DOHH2 (cell line): ENCODE results near the gene ARHGEF12.

Experiments used
- H3F3A ChIP-seq: fragments of 200-600 bp; sonication (generic), shearing (Covaris generic); 2 replicates; pipeline ENCODE4 v1.6.0; 2016; ENCODE audit warnings: antibody characterized with exemption, mild to moderate bottlenecking; ENCODE audit not compliant: control insufficient read depth, insufficient read depth
- H3K27ac ChIP-seq: fragments of 200-600 bp; sonication (generic); 2 replicates; pipeline ENCODE4 v1.5.1; 2014; ENCODE audit warnings: low read depth, mild to moderate bottlenecking, low read length, moderate library complexity
- H3K27me3 ChIP-seq: fragments of 200-600 bp; sonication (generic); 2 replicates; pipeline ENCODE4 v1.6.1; 2014; ENCODE audit warnings: mild to moderate bottlenecking, low read length, mixed read lengths; ENCODE audit not compliant: control insufficient read depth
- H3K36me3 ChIP-seq: fragments of 200-600 bp; sonication (generic); 2 replicates; pipeline ENCODE4 v1.6.1; 2014; ENCODE audit warnings: mild to moderate bottlenecking, low read length, moderate library complexity, mixed read lengths; ENCODE audit not compliant: control insufficient read depth
- H3K4me1 ChIP-seq: fragments of 200-600 bp; sonication (generic); 2 replicates; pipeline ENCODE4 v1.6.1; 2014; ENCODE audit warnings: mild to moderate bottlenecking, low read length, mixed read lengths; ENCODE audit not compliant: control insufficient read depth
- H3K4me2 ChIP-seq: fragments of 200-600 bp; sonication (generic); 2 replicates; pipeline ENCODE4 v1.6.0; 2014; ENCODE audit warnings: mild to moderate bottlenecking, low read length, moderate library complexity
- H3K4me3 ChIP-seq: fragments of 200-600 bp; sonication (generic); 2 replicates; pipeline ENCODE4 v1.5.1; 2014; ENCODE audit warnings: mild to moderate bottlenecking, low read length, mixed read lengths
- H3K79me2 ChIP-seq: fragments of 200-600 bp; sonication (generic); 2 replicates; pipeline ENCODE4 v1.6.1; 2014; ENCODE audit warnings: mild to moderate bottlenecking, low read length, mixed read lengths; ENCODE audit not compliant: control insufficient read depth
- H3K9me2 ChIP-seq: fragments of 200-600 bp; sonication (generic); replicated peaks from 2 replicates; pipeline ENCODE4 v1.6.1; 2014; ENCODE audit warnings: mild to moderate bottlenecking, low read length, mixed read lengths; ENCODE audit not compliant: control insufficient read depth
- H3K9me3 ChIP-seq: fragments of 200-600 bp; sonication (generic); 2 replicates; pipeline ENCODE4 v1.6.1; 2014; ENCODE audit warnings: antibody characterized with exemption, low read length, mixed read lengths; ENCODE audit not compliant: control insufficient read depth, insufficient read depth
- H4K20me1 ChIP-seq: fragments of 200-600 bp; sonication (generic); 2 replicates; pipeline ENCODE4 v1.6.0; 2014; ENCODE audit warnings: low read depth, mild to moderate bottlenecking, antibody characterized with exemption, low read length, moderate library complexity; ENCODE audit not compliant: control insufficient read depth, insufficient read depth
- CTCF ChIP-seq: fragments of 200-600 bp; sonication (generic); IDR thresholded peaks from one replicate; pipeline ENCODE4 v1.5.1; 2014; ENCODE audit warnings: antibody characterized with exemption, mild to moderate bottlenecking, low read depth, low read length; ENCODE audit not compliant: poor library complexity, severe bottlenecking
- EZH2phosphoT487 ChIP-seq: fragments of 200-600 bp; sonication (generic); IDR thresholded peaks from 2 replicates; pipeline ENCODE4 v1.6.1; 2017; ENCODE audit warnings: borderline replicate concordance, mild to moderate bottlenecking, antibody characterized with exemption, low read length, moderate library complexity, mixed read lengths

ARHGEF12 gene

GRCh38 chr11:120529911-120530310 is 193.7 kb downstream of the ARHGEF12 start:
- H3K9me3 ChIP-seq, result no peaks in the 10 kb centered on the region

GRCh38 chr11:120532082-120532831 is 196.0 kb downstream of the ARHGEF12 start:
- no peak overlapping the region for H3K4me3 ChIP-seq
- no peaks in the 10 kb centered on the region for H3F3A ChIP-seq
- no peaks in the 10 kb centered on the region for H3K79me2 ChIP-seq
- H4K20me1 ChIP-seq, result no peaks in the 10 kb centered on the region
- no peaks in the 10 kb centered on the region for H3K9me3 ChIP-seq
- no peak for TF ChIP-seq EZH2phosphoT487
- TF ChIP-seq CTCF, result no peak
- H3K4me1 ChIP-seq, result no peaks in the 10 kb centered on the region
- 0 out of 2 replicates have a peak, but pooled peaks cover 4% of the 10 kb centered on the region for H3K27me3 ChIP-seq
- no peaks in the 10 kb centered on the region for H3K9me2 ChIP-seq
- no peak overlapping the region for H3K4me2 ChIP-seq
- H3K36me3 ChIP-seq, result no peaks in the 10 kb centered on the region
- no peak overlapping the region for H3K27ac ChIP-seq

More at GRCh38 chr11:120529911-120530310, 193.7 kb downstream of the ARHGEF12 start:
- H3F3A ChIP-seq, result no peaks in the 10 kb centered on the region
- no peak overlapping the region for H3K4me3 ChIP-seq
- no peaks in the 10 kb centered on the region for H4K20me1 ChIP-seq
- TF ChIP-seq EZH2phosphoT487, result no peak
- TF ChIP-seq CTCF, result no peak
- H3K4me1 ChIP-seq, result no peaks in the 10 kb centered on the region
- H3K4me2 ChIP-seq, result no peak overlapping the region
- H3K9me2 ChIP-seq, result no peaks in the 10 kb centered on the region
- H3K27me3 ChIP-seq, result 0 out of 2 replicates have a peak, but pooled peaks cover 4% of the 10 kb centered on the region
- no peaks in the 10 kb centered on the region for H3K36me3 ChIP-seq
- H3K27ac ChIP-seq, result no peak overlapping the region
- H3K79me2 ChIP-seq, result no peaks in the 10 kb centered on the region

GRCh38 chr11:120532832-120533196 is 196.6 kb downstream of the ARHGEF12 start:
- Histone ChIP-seq H3F3A (no peaks in the 10 kb centered on the region), H3K27me3 (0 out of 2 replicates have a peak, but pooled peaks cover 4% of the 10 kb centered on the region), H3K27ac (no peak overlapping the region), H3K4me2 (no peak overlapping the region), H3K4me1 (no peaks in the 10 kb centered on the region), H3K36me3 (no peaks in the 10 kb centered on the region), H3K4me3 (no peak overlapping the region), H3K79me2 (no peaks in the 10 kb centered on the region), H4K20me1 (no peaks in the 10 kb centered on the region), H3K9me3 (no peaks in the 10 kb centered on the region), H3K9me2 (no peaks in the 10 kb centered on the region)
- TF ChIP-seq EZH2phosphoT487 (no peak), CTCF (no peak)
